Neural cell (in vitro differentiated cells): ENCODE data around the gene ADIPOR1. TPM values are rescaled to one million over a fixed set of nuclear protein-coding genes. Genes with fewer than 3 reads are reported as not detected.

Source experiments
- H2AFZ ChIP-seq: fragments of 200-600, 300-800 bp; sonication (generic), shearing (Covaris generic); 2 replicates; pipeline ENCODE4 v1.6.0; 2014; ENCODE audit warnings: low read depth, mild to moderate bottlenecking, antibody characterized with exemption, low read length, moderate library complexity
- H3F3A ChIP-seq: fragments of 200-600 bp; shearing (Covaris generic); 2 replicates; pipeline ENCODE4 v1.6.1; 2016; ENCODE audit warnings: mild to moderate bottlenecking, moderate library complexity, mixed read lengths, antibody characterized with exemption, low read length; ENCODE audit not compliant: insufficient read depth, poor library complexity, severe bottlenecking
- H3K27ac ChIP-seq: fragments of 200-600, 300-800 bp; sonication (generic), shearing (Covaris generic); 2 replicates; pipeline ENCODE4 v1.5.1; 2014; ENCODE audit warnings: mild to moderate bottlenecking, low read length, moderate library complexity
- H3K27me3 ChIP-seq: fragments of 300-800, 200-600 bp; sonication (generic), shearing (Covaris generic); 2 replicates; pipeline ENCODE4 v1.6.0; 2014; ENCODE audit warnings: mild to moderate bottlenecking, low read depth, low read length, moderate library complexity; ENCODE audit not compliant: insufficient read depth
- H3K36me3 ChIP-seq: fragments of 300-800, 200-600 bp; sonication (generic), shearing (Covaris generic); 2 replicates; pipeline ENCODE4 v1.5.1; 2014; ENCODE audit warnings: mild to moderate bottlenecking, antibody characterized with exemption, low read length, moderate library complexity; ENCODE audit not compliant: insufficient read depth
- H3K4me2 ChIP-seq: fragments of 300-800, 200-600 bp; sonication (generic), shearing (Covaris generic); 2 replicates; pipeline ENCODE4 v1.6.0; 2014; ENCODE audit warnings: mild to moderate bottlenecking, low read length
- H3K4me3 ChIP-seq: fragments of 300-800, 200-600 bp; sonication (generic), shearing (Covaris generic); 2 replicates; pipeline ENCODE4 v1.5.1; 2014; ENCODE audit warnings: mild to moderate bottlenecking, low read length, moderate library complexity
- H3K79me2 ChIP-seq: fragments of 200-600 bp; shearing (Covaris generic); replicated peaks from 2 replicates; pipeline ENCODE4 v1.6.0; 2014; ENCODE audit warnings: mild to moderate bottlenecking, low read length, moderate library complexity; ENCODE audit not compliant: insufficient read depth
- H3K9ac ChIP-seq: fragments of 300-800, 200-600 bp; sonication (generic), shearing (Covaris generic); 2 replicates; pipeline ENCODE4 v1.6.1; 2016; ENCODE audit warnings: mild to moderate bottlenecking, low read length, mixed read lengths
- H3K9me2 ChIP-seq: fragments of 200-600 bp; shearing (Covaris generic); 2 replicates; pipeline ENCODE4 v1.6.1; 2016; ENCODE audit warnings: mild to moderate bottlenecking, low read length, mixed read lengths; ENCODE audit not compliant: insufficient read depth
- H3K9me3 ChIP-seq: fragments of 200-600, 300-800 bp; sonication (generic), shearing (Covaris generic); 2 replicates; pipeline ENCODE4 v1.6.1; 2016; ENCODE audit warnings: mild to moderate bottlenecking, mixed run types, low read length, moderate library complexity, mixed read lengths
- H4K20me1 ChIP-seq: fragments of 200-600 bp; shearing (Covaris generic); 2 replicates; pipeline ENCODE4 v1.6.1; 2016; ENCODE audit warnings: mild to moderate bottlenecking, mixed run types; ENCODE audit not compliant: insufficient read depth
- EP300 ChIP-seq: fragments of 450-650 bp; conservative IDR thresholded peaks from 2 replicates; pipeline ENCODE4 v1.6.1; 2014; ENCODE audit warnings: antibody characterized with exemption, mild to moderate bottlenecking, moderate library complexity; ENCODE audit not compliant: poor library complexity, severe bottlenecking
- EZH2 ChIP-seq: fragments of 200-600, 300-800 bp; shearing (Covaris generic), sonication (generic); IDR thresholded peaks from 2 replicates; pipeline ENCODE4 v1.6.1; 2014; ENCODE audit warnings: antibody characterized with exemption, low read length, borderline replicate concordance, mild to moderate bottlenecking; ENCODE audit not compliant: insufficient read depth, poor library complexity, severe bottlenecking
- MXI1 ChIP-seq: fragments of 450-650 bp; conservative IDR thresholded peaks from 2 replicates; pipeline ENCODE4 v1.6.1; 2014; ENCODE audit warnings: antibody characterized with exemption, mild to moderate bottlenecking; ENCODE audit not compliant: poor library complexity, severe bottlenecking
- POLR2AphosphoS5 ChIP-seq: IDR thresholded peaks from 2 replicates; pipeline ENCODE4 v1.6.1; 2012
- RAD21 ChIP-seq: fragments of 450-650 bp; conservative IDR thresholded peaks from 2 replicates; pipeline ENCODE4 v1.6.1; 2014; ENCODE audit warnings: antibody characterized with exemption, mild to moderate bottlenecking, moderate library complexity
- SMC3 ChIP-seq: fragments of 450-650 bp; conservative IDR thresholded peaks from 2 replicates; pipeline ENCODE4 v1.6.1; 2014; ENCODE audit warnings: antibody characterized with exemption, mild to moderate bottlenecking, moderate library complexity; ENCODE audit not compliant: poor library complexity
- TAF1 ChIP-seq: IDR thresholded peaks from 2 replicates; pipeline ENCODE4 v1.6.1; 2012; ENCODE audit warnings: low read depth
- polyA plus RNA-seq: library from polyadenylated mRNA; depleted of rRNA; stranded (reverse); fragments of >200 nt; gene quantifications from 2 replicates; pipeline ENCODE4 v1.2.3, GENCODE V29; 2014
- TF ChIP-seq, protein P1 (sequence below): fragments of 450-650 bp; IDR thresholded peaks from 2 replicates; pipeline ENCODE4 v1.5.1; 2014; ENCODE audit warnings: antibody characterized with exemption, mild to moderate bottlenecking, moderate library complexity; ENCODE audit not compliant: poor library complexity, severe bottlenecking
- TF ChIP-seq, protein P2 (sequence below): IDR thresholded peaks from 2 replicates; pipeline ENCODE4 v1.6.1; 2012; ENCODE audit warnings: borderline replicate concordance

The ADIPOR1 gene
- polyA plus RNA-seq, 1 donor from 2014 or later: 72.3 TPM

DNA sequence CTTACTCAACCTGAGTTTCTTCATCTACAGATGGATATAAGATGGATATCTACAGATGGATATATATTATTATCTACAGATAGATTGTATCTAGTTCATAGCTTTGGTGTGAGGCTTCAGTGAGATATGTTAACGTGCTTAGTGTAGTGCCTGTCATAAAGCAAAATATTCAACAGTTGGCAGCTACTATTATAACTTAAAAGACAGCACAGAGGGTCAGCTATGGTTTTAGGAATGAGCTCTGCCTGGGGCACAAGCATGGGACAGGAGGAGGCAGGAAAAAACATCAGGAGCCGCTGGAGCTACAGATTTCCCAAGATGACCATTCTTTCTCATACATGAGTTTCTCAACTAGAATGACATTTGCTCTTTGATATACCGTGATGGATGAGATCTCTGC lies 10.2 kb upstream of the ADIPOR1 start:
- H3K9me3 ChIP-seq: no peaks in the 10 kb centered on the region
- H3K9ac ChIP-seq: peak overlapping the region; percentile 55
- H3F3A ChIP-seq: no peaks in the 10 kb centered on the region
- H2AFZ ChIP-seq: no peak overlapping the region
- no peaks in the 10 kb centered on the region for H3K27me3 ChIP-seq
- no peaks in the 10 kb centered on the region for H4K20me1 ChIP-seq
- H3K4me3 ChIP-seq: peak overlapping the region; percentile 97
- no peak overlapping the region for H3K27ac ChIP-seq
- no peaks in the 10 kb centered on the region for H3K9me2 ChIP-seq
- peak overlapping the region; percentile 66 for H3K4me2 ChIP-seq
- H3K79me2 ChIP-seq: no peaks in the 10 kb centered on the region
- TF ChIP-seq, protein P1, sequence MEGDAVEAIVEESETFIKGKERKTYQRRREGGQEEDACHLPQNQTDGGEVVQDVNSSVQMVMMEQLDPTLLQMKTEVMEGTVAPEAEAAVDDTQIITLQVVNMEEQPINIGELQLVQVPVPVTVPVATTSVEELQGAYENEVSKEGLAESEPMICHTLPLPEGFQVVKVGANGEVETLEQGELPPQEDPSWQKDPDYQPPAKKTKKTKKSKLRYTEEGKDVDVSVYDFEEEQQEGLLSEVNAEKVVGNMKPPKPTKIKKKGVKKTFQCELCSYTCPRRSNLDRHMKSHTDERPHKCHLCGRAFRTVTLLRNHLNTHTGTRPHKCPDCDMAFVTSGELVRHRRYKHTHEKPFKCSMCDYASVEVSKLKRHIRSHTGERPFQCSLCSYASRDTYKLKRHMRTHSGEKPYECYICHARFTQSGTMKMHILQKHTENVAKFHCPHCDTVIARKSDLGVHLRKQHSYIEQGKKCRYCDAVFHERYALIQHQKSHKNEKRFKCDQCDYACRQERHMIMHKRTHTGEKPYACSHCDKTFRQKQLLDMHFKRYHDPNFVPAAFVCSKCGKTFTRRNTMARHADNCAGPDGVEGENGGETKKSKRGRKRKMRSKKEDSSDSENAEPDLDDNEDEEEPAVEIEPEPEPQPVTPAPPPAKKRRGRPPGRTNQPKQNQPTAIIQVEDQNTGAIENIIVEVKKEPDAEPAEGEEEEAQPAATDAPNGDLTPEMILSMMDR: no peak
- H3K36me3 ChIP-seq: no peaks in the 10 kb centered on the region

DNA sequence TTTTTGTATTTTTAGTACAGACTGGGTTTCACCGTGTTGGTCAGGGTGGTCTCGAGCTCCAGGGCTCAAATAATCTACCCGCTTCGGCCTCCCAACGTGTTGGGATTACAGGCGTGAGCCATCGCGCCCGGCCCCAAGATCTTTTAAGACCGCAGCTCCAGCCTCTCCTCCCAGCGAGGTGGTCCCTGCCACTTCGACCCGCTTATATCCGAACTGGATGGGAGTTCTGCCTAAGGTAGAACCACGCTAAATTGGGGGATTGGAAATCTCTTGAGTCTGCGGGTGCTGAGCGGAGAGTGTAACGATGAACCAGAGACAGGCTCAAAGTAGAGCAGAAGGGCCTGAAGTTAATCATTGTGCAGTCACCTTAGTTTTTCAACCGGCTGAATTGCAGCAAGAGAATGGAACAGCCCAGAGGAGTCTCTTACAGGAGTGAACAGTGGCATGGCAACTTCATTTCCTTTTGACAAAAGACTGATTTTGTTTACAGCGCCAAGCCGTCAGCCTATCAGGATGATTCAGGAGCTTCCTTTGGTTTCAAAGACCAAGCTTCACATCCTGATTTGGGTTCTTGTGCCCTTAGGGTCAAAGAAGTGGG lies 9.7 kb upstream of the ADIPOR1 start:
- Histone ChIP-seq H2AFZ (peak overlapping the region; percentile 76), H3K4me2 (peak overlapping the region; percentile 66), H3K9me3 (no peaks in the 10 kb centered on the region), H3K79me2 (no peaks in the 10 kb centered on the region), H3K27me3 (no peaks in the 10 kb centered on the region), H4K20me1 (no peaks in the 10 kb centered on the region), H3K9ac (peak overlapping the region; percentile 55), H3K9me2 (no peaks in the 10 kb centered on the region), H3K4me3 (peak overlapping the region; percentile 97), H3K27ac (no peak overlapping the region), H3F3A (no peaks in the 10 kb centered on the region), H3K36me3 (no peaks in the 10 kb centered on the region)
- peak; percentile 39 for TF ChIP-seq MXI1
- TF ChIP-seq RAD21: no peak

DNA sequence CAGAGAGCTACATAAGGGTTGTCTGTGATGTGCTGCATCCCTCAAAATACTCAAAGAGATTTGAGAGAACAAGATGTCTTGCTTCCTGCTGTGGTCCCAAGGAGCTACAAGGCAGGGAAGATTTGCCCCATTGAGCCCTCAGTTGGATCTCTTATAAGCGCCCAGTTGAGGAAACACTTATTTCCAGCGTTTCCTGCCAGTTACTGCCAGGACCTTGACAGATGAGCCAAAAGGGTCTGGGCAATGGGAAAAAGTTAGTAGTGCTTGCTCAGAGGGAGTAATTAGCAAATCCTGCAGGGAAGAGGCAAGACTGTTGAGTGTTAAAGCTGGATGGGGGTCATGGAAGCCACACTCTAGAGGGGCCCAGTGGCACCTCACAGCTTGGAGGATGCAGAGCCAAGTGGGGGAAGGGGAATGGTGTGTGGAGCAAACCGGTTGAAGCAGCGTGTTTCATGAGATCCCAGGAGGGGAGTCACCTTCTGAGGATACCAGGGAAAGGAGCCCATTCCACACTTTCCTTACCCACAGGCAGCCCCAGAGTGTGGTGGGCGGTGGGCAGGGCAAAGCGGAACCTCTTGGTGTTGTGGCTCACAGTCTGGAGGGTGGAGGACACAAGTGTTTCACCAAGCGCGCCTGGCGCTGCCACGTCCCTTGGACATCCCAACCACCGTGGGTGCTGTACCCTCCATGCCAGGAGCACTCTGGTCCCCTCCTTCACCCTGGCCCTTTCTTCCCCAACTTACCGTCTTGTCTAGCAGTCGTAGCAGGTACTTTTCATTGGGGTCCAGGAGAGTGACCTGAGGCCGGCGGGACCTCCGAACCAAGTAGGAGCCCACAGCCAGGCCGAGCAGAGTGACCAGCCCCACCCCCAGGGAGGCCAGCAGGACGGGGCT lies 8.1 kb upstream of the ADIPOR1 start:
- no peaks in the 10 kb centered on the region for H3K27me3 ChIP-seq
- H3K36me3 ChIP-seq: no peaks in the 10 kb centered on the region
- no peaks in the 10 kb centered on the region for H4K20me1 ChIP-seq
- peak overlapping the region; percentile 80 for H3K4me2 ChIP-seq
- no peaks in the 10 kb centered on the region for H3K9me2 ChIP-seq
- peak overlapping the region; percentile 88 for H3K9ac ChIP-seq
- peak overlapping the region; percentile 56 for H3K27ac ChIP-seq
- TF ChIP-seq POLR2AphosphoS5 (no peak), MXI1 (no peak), TAF1 (no peak), EZH2 (no peak), RAD21 (no peak), EP300 (no peak), SMC3 (no peak)
- TF ChIP-seq, protein P1: no peak
- TF ChIP-seq, protein P2, sequence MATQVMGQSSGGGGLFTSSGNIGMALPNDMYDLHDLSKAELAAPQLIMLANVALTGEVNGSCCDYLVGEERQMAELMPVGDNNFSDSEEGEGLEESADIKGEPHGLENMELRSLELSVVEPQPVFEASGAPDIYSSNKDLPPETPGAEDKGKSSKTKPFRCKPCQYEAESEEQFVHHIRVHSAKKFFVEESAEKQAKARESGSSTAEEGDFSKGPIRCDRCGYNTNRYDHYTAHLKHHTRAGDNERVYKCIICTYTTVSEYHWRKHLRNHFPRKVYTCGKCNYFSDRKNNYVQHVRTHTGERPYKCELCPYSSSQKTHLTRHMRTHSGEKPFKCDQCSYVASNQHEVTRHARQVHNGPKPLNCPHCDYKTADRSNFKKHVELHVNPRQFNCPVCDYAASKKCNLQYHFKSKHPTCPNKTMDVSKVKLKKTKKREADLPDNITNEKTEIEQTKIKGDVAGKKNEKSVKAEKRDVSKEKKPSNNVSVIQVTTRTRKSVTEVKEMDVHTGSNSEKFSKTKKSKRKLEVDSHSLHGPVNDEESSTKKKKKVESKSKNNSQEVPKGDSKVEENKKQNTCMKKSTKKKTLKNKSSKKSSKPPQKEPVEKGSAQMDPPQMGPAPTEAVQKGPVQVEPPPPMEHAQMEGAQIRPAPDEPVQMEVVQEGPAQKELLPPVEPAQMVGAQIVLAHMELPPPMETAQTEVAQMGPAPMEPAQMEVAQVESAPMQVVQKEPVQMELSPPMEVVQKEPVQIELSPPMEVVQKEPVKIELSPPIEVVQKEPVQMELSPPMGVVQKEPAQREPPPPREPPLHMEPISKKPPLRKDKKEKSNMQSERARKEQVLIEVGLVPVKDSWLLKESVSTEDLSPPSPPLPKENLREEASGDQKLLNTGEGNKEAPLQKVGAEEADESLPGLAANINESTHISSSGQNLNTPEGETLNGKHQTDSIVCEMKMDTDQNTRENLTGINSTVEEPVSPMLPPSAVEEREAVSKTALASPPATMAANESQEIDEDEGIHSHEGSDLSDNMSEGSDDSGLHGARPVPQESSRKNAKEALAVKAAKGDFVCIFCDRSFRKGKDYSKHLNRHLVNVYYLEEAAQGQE: no peak
- H3K9me3 ChIP-seq: no peaks in the 10 kb centered on the region
- no peaks in the 10 kb centered on the region for H3K79me2 ChIP-seq
- H3F3A ChIP-seq: no peaks in the 10 kb centered on the region
- peak overlapping the region; percentile 97 for H3K4me3 ChIP-seq
- peak overlapping the region; percentile 99 for H2AFZ ChIP-seq
